ENCODE data around the gene LRFN5. TPM values are rescaled to one million over a fixed set of nuclear protein-coding genes. Genes with fewer than 3 reads are reported as not detected.
A peak's percentile ranks its signal among the peaks of the same experiment; 100 is the strongest.
"Not testable (repeated sequence)": the region's sequence is repeated elsewhere in the genome, so short reads cannot be mapped to it uniquely, and the experiment has no call there.

The LRFN5 gene
- total RNA-seq, 6 donors from 2014 or later: 0.30 to 3.1 (median 0.96) TPM

- Histone ChIP-seq H3K4me1 (no peaks in the 10 kb centered on the region), H3K27me3 (no peaks in the 10 kb centered on the region), H3K36me3 (no peaks in the 10 kb centered on the region), H3K4me3 (no peak overlapping the region), H3K9me3 (peaks cover 0 to 3% (median 0%) of the 10 kb centered on the region in 4 donors), H3K27ac (no peak overlapping the region)
- no peak for TF ChIP-seq POLR2A (IDR thresholded peaks at IDR 0.05)
- TF ChIP-seq EP300 (IDR thresholded peaks at IDR 0.05): no peak
- no peak for TF ChIP-seq CTCF (IDR thresholded peaks at IDR 0.05)
- no peak for TF ChIP-seq POLR2AphosphoS5 (IDR thresholded peaks at IDR 0.05)
- DNase-seq: no peak
- 88 to 90% methylated on average over 2 of the region's 2 CpGs for WGBS, 2 donors
- no peak for ATAC-seq (ENCODE audit: low FRiP score in 2 of 2)
Observed at GRCh38 chr14:41743140-41743539, 136.5 kb downstream of the LRFN5 start.

DNA sequence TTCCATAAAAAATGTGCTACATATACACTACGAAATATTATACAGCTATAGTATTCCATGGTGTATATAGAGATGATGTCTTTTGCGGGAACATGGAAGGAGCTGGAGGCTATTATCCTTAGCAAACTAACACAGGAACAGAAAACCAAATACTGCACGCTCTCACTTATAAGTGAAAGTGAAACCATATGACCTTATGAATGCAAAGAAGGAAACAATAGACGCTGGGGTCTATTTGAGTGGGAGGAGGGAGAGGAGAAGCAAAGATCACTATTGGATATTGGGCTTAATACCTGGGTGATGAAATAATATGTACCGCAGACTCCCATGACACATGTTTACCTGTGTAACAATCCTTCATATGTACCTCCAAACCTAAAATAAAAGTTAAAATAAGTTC lies 142.8 kb downstream of the LRFN5 start:
- H3K27ac ChIP-seq: no peak overlapping the region
- TF ChIP-seq POLR2AphosphoS5 (IDR thresholded peaks at IDR 0.05) (no peak), POLR2A (IDR thresholded peaks at IDR 0.05) (no peak), EP300 (IDR thresholded peaks at IDR 0.05) (no peak), CTCF (IDR thresholded peaks at IDR 0.05) (no peak)
- no peak for DNase-seq
- H3K4me3 ChIP-seq: peak overlapping the region in 3 of 4 donors; percentile 6 to 32 (median 28)
- H3K27me3 ChIP-seq: no peaks in the 10 kb centered on the region
- H3K4me1 ChIP-seq: peaks cover 0 to 3% (median 0%) of the 10 kb centered on the region in 4 donors
- ATAC-seq (ENCODE audit: low FRiP score in 2 of 2): peak in 1 of 2 donors; percentile 26
- H3K9me3 ChIP-seq: no peaks in the 10 kb centered on the region
- WGBS, 2 donors: 38 to 44% methylated on average over 5 of the region's 5 CpGs
- no peaks in the 10 kb centered on the region for H3K36me3 ChIP-seq

- WGBS, 2 donors: 69 to 73% methylated on average over 4 of the region's 4 CpGs
- not testable (repeated sequence) for H3K4me3 ChIP-seq; H3K27me3 ChIP-seq; H3K36me3 ChIP-seq; ATAC-seq (ENCODE audit: low FRiP score in 2 of 2); H3K9me3 ChIP-seq; DNase-seq; H3K4me1 ChIP-seq; H3K27ac ChIP-seq
Observed at GRCh38 chr14:41750575-41750974, 143.9 kb downstream of the LRFN5 start.

DNA sequence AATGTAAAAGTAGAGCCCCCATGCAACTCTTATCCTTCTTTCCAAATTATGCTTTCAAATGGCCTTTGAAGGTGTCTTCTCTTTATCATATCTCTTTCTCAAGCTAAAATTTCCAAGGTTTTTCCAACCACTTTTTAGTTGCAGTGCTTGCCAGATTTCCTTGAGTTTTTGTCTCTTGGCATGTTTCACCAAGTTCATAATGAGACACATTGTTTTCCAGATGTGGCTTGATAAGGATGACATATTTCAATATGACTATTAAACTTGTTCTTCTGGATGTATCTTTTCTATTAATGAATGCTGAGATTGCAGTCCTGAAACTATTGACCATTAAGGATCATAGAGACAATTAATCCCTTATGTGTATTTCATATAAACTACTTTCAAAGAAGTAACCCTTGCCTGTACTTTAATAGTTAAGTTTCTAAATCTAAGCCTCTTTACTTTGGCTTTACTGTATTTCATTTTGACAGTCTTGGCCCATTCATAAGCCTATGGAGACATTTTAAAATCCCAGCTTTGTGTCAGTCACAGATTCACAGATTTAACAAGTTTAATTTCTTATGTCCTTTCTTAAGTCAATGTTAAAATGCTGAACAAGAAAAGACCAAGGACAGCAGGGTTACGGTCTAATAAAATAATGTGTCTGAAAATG lies 151.5 kb downstream of the LRFN5 start:
- Histone ChIP-seq H3K27me3 (no peaks in the 10 kb centered on the region), H3K27ac (no peak overlapping the region), H3K9me3 (no peaks in the 10 kb centered on the region), H3K4me3 (no peak overlapping the region), H3K4me1 (no peaks in the 10 kb centered on the region), H3K36me3 (no peaks in the 10 kb centered on the region)
- DNase-seq (no peak), ATAC-seq (ENCODE audit: low FRiP score in 2 of 2) (no peak)
- WGBS, 2 donors: 88 to 96% methylated on average over 1 of the region's 1 CpG
- no peak for TF ChIP-seq CTCF (IDR thresholded peaks at IDR 0.05)
- TF ChIP-seq POLR2A (IDR thresholded peaks at IDR 0.05): no peak

- Histone ChIP-seq H3K36me3 (no peaks in the 10 kb centered on the region), H3K4me1 (no peaks in the 10 kb centered on the region), H3K9me3 (no peaks in the 10 kb centered on the region), H3K4me3 (no peak overlapping the region), H3K27ac (no peak overlapping the region), H3K27me3 (no peaks in the 10 kb centered on the region)
- ATAC-seq (ENCODE audit: low FRiP score in 2 of 2) (no peak), DNase-seq (no peak)
- TF ChIP-seq CTCF (IDR thresholded peaks at IDR 0.05): no peak
- 87 to 92% methylated on average over 2 of the region's 2 CpGs for WGBS, 2 donors
Observed at GRCh38 chr14:41761204-41761603, 154.5 kb downstream of the LRFN5 start.

Data from upper lobe of left lung (tissue), 6 donors.